Type B pancreatic cell (in vitro differentiated cells): Measurements from ENCODE around the gene PLIN4. TPM values are rescaled to one million over a fixed set of nuclear protein-coding genes. Genes with fewer than 3 reads are reported as not detected.

Experiments
- DNase-seq: peaks from one replicate; pipeline ENCODE4 v3.0.0; 2021; ENCODE audit warnings: mixed read lengths; ENCODE audit not compliant: unreplicated experiment; ENCODE audit errors: extremely low spot score
- H3K27ac Mint-ChIP-seq: 2 replicates; pipeline ENCODE4 v1.8.0; 2021; ENCODE audit warnings: mild to moderate bottlenecking, mixed read lengths
- H3K27me3 Mint-ChIP-seq: 2 replicates; pipeline ENCODE4 v1.8.0; 2021; ENCODE audit warnings: mixed read lengths
- H3K36me3 Mint-ChIP-seq: 2 replicates; pipeline ENCODE4 v1.8.0; 2021; ENCODE audit warnings: mixed read lengths
- H3K4me1 Mint-ChIP-seq: one replicate; pipeline ENCODE4 v1.8.0; 2021; ENCODE audit warnings: mixed read lengths; ENCODE audit not compliant: unreplicated experiment
- H3K4me3 Mint-ChIP-seq: 2 replicates; pipeline ENCODE4 v1.8.0; 2021; ENCODE audit warnings: mild to moderate bottlenecking, mixed read lengths
- H3K9me3 Mint-ChIP-seq: 2 replicates; pipeline ENCODE4 v1.8.0; 2021; ENCODE audit warnings: mixed read lengths
- CTCF ChIP-seq: fragments of 200-600 bp; sonication (generic); conservative IDR thresholded peaks from 2 replicates; pipeline ENCODE4 v1.5.0; 2021; ENCODE audit warnings: antibody characterized with exemption, mild to moderate bottlenecking
- total RNA-seq: library from RNA; stranded (reverse); gene quantifications from 2 replicates; pipeline ENCODE4 v1.2.1, GENCODE V29; 2021; ENCODE audit warnings: low replicate concordance

The PLIN4 gene
- total RNA-seq, 1 donor from 2014 or later: 0.48 TPM

DNA sequence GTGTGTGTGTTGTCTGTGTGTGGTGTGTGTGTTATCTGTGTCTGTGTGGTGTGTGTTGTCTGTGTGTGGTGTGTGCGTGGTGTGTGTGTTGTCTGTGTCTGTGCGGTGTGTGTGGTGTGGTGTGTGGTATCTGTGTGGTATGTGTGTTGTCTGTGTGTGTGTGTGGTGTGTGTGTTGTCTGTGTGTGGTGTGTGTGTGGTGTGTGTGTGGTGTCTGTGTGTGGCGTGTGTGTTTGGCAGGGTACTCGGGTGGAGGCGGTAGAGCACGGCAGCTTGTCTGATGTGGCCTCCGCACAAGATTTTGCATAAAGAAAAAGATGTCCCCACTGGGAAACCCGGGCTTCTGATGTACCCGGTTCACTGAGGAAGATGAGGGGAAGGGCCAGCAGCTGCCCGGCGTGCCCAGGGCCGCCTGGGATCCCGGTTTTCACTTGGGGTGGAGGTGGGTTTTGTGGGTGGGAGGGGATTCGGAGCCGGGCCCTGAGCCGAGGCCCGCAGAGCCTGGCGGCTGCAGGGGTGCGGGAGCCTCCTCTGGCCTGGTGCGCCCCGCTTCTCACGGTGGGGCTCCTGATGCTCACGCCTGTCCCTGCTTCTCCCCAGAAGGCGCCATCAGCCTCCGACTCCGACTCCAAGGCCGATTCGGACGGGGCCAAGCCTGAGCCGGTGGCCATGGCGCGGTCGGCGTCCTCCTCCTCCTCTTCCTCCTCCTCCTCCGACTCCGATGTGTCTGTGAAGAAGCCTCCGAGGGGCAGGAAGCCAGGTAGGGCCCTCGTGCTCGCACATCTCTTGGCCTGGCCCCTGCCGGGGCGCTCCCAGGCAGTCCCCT lies 25.0 kb downstream of the PLIN4 start:
- Mint-ChIP-seq H3K36me3 (no peaks in the 10 kb centered on the region), H3K27ac (no peak overlapping the region), H3K9me3 (no peaks in the 10 kb centered on the region), H3K4me1 (no peaks in the 10 kb centered on the region), H3K4me3 (no peak overlapping the region), H3K27me3 (no peaks in the 10 kb centered on the region)
- no peak for DNase-seq
- TF ChIP-seq CTCF: no peak

DNA sequence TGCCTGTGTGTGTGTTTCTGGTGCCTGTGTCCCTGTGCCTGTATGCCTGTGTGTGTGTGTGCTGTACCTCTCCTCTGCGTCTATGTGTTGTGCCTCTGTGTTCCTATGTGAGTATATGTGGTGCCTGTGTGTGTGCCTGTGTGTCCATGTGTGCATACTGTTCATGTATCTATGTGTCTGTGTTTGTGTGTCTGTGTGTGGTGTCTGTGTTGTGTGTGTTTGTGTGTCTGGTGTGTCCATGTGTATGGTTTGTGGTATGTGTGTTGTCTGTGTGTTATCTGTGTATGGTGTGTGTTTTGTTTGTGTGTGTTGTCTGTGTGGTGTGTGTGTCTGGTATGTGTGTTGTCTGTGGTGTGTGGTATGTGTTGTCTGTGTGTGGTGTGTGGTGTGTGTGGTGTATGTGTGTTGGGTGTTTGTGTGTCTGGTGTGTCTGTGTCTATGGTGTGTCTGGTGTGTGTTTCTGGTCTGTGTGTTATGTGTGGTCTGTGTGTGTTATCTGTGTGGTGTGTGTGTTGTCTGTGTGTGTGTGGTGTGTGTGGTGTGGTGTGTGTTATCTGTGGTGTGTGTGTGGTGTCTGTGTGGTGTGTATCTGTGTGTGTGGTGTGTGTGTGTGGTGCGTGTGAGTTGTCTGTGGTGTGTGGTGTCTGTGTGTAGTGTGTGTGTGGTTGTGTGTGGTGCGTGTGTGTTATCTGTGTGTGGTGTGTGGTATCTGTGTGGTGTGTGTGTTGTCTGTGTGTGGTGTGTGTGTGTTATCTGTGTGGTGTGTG lies 25.8 kb downstream of the PLIN4 start:
- no peaks in the 10 kb centered on the region for H3K27me3 Mint-ChIP-seq
- DNase-seq: no peak
- no peaks in the 10 kb centered on the region for H3K4me1 Mint-ChIP-seq
- no peaks in the 10 kb centered on the region for H3K9me3 Mint-ChIP-seq
- H3K36me3 Mint-ChIP-seq: peaks cover 1% of the 10 kb centered on the region
- H3K27ac Mint-ChIP-seq: no peak overlapping the region
- no peak overlapping the region for H3K4me3 Mint-ChIP-seq
- no peak for TF ChIP-seq CTCF

GRCh38 chr19:4491446-4491845 lies 26.8 kb downstream of the PLIN4 start:
- H3K4me1 Mint-ChIP-seq: no peaks in the 10 kb centered on the region
- H3K27ac Mint-ChIP-seq: no peak overlapping the region
- H3K4me3 Mint-ChIP-seq: no peak overlapping the region
- peaks cover 3% of the 10 kb centered on the region for H3K36me3 Mint-ChIP-seq
- no peak for TF ChIP-seq CTCF
- H3K9me3 Mint-ChIP-seq: no peaks in the 10 kb centered on the region
- no peak for DNase-seq
- H3K27me3 Mint-ChIP-seq: no peaks in the 10 kb centered on the region

- no peaks in the 10 kb centered on the region for H3K27me3 Mint-ChIP-seq
- H3K36me3 Mint-ChIP-seq: peaks cover 12% of the 10 kb centered on the region
- H3K9me3 Mint-ChIP-seq: no peaks in the 10 kb centered on the region
- no peak overlapping the region for H3K4me3 Mint-ChIP-seq
- no peak for TF ChIP-seq CTCF
- DNase-seq: no peak
- no peaks in the 10 kb centered on the region for H3K4me1 Mint-ChIP-seq
- H3K27ac Mint-ChIP-seq: no peak overlapping the region
Measured at GRCh38 chr19:4488496-4488895, 29.8 kb downstream of the PLIN4 start.

- Mint-ChIP-seq H3K27ac (no peak overlapping the region), H3K4me3 (no peak overlapping the region), H3K36me3 (peaks cover 14% of the 10 kb centered on the region), H3K9me3 (no peaks in the 10 kb centered on the region), H3K27me3 (no peaks in the 10 kb centered on the region), H3K4me1 (no peaks in the 10 kb centered on the region)
- DNase-seq: no peak
- TF ChIP-seq CTCF: no peak
Measured at GRCh38 chr19:4487572-4487971, 30.7 kb downstream of the PLIN4 start.
